Islet of Langerhans (tissue), 1 donor: ENCODE data around the gene WDR64.
"Not testable (repeated sequence)": the region's sequence is repeated elsewhere in the genome, so short reads cannot be mapped to it uniquely, and the experiment has no call there.

ENCODE experiments used
- FAIRE-seq: peaks from one replicate; lab custom pipeline; 2011; peaks lifted over from hg19 to GRCh38; lab: Jason Lieb, UNC

Gene WDR64

GRCh38 chr1:241800640-241801039, 148.6 kb downstream of the WDR64 start:
- no peak for FAIRE-seq

- FAIRE-seq: no peak
These were observed 150.8 kb downstream of the WDR64 start for GRCh38 chr1:241802863-241803262.

- not testable (repeated sequence) for FAIRE-seq
These were observed 152.6 kb downstream of the WDR64 start for GRCh38 chr1:241804706-241805105.

- no peak for FAIRE-seq
These were observed 156.2 kb downstream of the WDR64 start for GRCh38 chr1:241808265-241808664.

GRCh38 chr1:241810769-241811405, 158.8 kb downstream of the WDR64 start:
- FAIRE-seq: no peak

- no peak for FAIRE-seq
These were observed 161.8 kb downstream of the WDR64 start for GRCh38 chr1:241813768-241814320.

- FAIRE-seq: no peak
These were observed 163.9 kb downstream of the WDR64 start for GRCh38 chr1:241816008-241816407.

- FAIRE-seq: no peak
These were observed 165.3 kb downstream of the WDR64 start for GRCh38 chr1:241817331-241817792.

- no peak for FAIRE-seq
These were observed 166.0 kb downstream of the WDR64 start for GRCh38 chr1:241817956-241818612.

- FAIRE-seq: no peak
These were observed 167.3 kb downstream of the WDR64 start for GRCh38 chr1:241819340-241819866.

GRCh38 chr1:241821363-241821762, 169.3 kb downstream of the WDR64 start:
- FAIRE-seq: no peak

- no peak for FAIRE-seq
These were observed 170.8 kb downstream of the WDR64 start for GRCh38 chr1:241822846-241823245.

- FAIRE-seq: no peak
These were observed 171.8 kb downstream of the WDR64 start for GRCh38 chr1:241823925-241824324.

GRCh38 chr1:241825581-241825980, 173.5 kb downstream of the WDR64 start:
- no peak for FAIRE-seq

GRCh38 chr1:241826613-241827012, 174.5 kb downstream of the WDR64 start:
- FAIRE-seq: not testable (repeated sequence)

- FAIRE-seq: no peak
These were observed 175.2 kb downstream of the WDR64 start for GRCh38 chr1:241827264-241827663.

- no peak for FAIRE-seq
These were observed 176.5 kb downstream of the WDR64 start for GRCh38 chr1:241828463-241829021.

GRCh38 chr1:241829468-241829867, 177.4 kb downstream of the WDR64 start:
- no peak for FAIRE-seq

- FAIRE-seq: peak; percentile 56
These were observed 182.8 kb downstream of the WDR64 start for GRCh38 chr1:241834733-241835377.

GRCh38 chr1:241836941-241837340, 184.9 kb downstream of the WDR64 start:
- no peak for FAIRE-seq

- FAIRE-seq: no peak
These were observed 185.3 kb downstream of the WDR64 start for GRCh38 chr1:241837416-241837815.

GRCh38 chr1:241837901-241838300, 185.8 kb downstream of the WDR64 start:
- no peak for FAIRE-seq

GRCh38 chr1:241838897-241839296, 186.8 kb downstream of the WDR64 start:
- FAIRE-seq: no peak
